AG10803 (cell line): ENCODE data around the gene FAM222B.
A peak's percentile ranks its signal among the peaks of the same experiment; 100 is the strongest.

ENCODE experiments used
- DNase-seq: peaks from one replicate; pipeline ENCODE4 v3.0.0; 2010; ENCODE audit warnings: low read depth
- H3K4me3 ChIP-seq: 2 replicates; pipeline ENCODE4 v1.5.1; 2011; ENCODE audit warnings: mild to moderate bottlenecking, low read length, control low read depth
- TF ChIP-seq, protein P1 (sequence below): conservative IDR thresholded peaks from 2 replicates; pipeline ENCODE4 v1.5.1; 2011; ENCODE audit warnings: mild to moderate bottlenecking, low read length, control low read depth, inconsistent platforms

FAM222B gene

DNA sequence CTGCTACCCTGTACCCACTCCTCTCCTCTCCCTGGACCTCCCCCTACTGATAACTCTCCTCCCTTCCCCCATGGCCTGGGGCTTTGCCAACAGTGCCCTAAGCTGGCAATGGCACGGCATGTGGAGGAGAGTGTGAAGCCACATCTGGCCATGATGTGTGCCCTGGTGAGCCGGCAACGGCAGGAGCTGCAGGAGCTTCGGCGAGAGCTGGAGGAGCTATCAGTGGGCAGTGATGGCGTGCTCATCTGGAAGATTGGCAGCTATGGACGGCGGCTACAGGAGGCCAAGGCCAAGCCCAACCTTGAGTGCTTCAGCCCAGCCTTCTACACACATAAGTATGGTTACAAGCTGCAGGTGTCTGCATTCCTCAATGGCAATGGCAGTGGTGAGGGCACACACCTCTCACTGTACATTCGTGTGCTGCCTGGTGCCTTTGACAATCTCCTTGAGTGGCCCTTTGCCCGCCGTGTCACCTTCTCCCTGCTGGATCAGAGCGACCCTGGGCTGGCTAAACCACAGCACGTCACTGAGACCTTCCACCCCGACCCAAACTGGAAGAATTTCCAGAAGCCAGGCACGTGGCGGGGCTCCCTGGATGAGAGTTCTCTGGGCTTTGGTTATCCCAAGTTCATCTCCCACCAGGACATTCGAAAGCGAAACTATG, 93.6 kb downstream of the FAM222B start:
- DNase-seq, result no peak
- H3K4me3 ChIP-seq, result no peak overlapping the region
- TF ChIP-seq, protein P1, sequence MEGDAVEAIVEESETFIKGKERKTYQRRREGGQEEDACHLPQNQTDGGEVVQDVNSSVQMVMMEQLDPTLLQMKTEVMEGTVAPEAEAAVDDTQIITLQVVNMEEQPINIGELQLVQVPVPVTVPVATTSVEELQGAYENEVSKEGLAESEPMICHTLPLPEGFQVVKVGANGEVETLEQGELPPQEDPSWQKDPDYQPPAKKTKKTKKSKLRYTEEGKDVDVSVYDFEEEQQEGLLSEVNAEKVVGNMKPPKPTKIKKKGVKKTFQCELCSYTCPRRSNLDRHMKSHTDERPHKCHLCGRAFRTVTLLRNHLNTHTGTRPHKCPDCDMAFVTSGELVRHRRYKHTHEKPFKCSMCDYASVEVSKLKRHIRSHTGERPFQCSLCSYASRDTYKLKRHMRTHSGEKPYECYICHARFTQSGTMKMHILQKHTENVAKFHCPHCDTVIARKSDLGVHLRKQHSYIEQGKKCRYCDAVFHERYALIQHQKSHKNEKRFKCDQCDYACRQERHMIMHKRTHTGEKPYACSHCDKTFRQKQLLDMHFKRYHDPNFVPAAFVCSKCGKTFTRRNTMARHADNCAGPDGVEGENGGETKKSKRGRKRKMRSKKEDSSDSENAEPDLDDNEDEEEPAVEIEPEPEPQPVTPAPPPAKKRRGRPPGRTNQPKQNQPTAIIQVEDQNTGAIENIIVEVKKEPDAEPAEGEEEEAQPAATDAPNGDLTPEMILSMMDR, result no peak

DNA sequence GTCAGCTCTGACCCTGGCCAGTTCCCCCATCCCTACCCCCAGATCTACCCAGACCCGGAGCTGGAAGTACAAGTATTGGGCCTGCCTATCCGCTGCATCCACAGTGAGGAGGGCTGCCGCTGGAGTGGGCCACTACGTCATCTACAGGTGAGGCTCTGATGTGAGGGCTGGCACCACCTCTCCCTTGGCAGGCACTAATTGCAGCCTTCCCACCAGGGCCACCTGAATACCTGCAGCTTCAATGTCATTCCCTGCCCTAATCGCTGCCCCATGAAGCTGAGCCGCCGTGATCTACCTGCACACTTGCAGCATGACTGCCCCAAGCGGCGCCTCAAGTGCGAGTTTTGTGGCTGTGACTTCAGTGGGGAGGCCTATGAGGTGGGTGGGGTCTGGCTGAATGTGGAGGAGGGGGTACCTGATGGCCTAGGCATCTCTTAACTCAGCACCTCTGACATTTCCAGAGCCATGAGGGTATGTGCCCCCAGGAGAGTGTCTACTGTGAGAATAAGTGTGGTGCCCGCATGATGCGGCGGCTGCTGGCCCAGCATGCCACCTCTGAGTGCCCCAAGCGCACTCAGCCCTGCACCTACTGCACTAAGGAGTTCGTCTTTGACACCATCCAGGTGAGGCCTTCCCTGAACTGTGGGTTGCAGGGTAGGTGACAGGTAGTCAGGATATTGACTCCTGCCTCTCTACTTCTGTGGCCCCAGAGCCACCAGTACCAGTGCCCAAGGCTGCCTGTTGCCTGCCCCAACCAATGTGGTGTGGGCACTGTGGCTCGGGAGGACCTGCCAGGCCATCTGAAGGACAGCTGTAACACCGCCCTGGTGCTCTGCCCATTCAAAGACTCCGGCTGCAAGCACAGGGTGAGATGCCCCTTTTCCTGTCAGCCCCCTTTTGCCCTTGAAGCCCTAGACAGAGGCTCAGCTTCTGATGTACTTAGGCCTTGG, 94.5 kb downstream of the FAM222B start:
- no peak for DNase-seq
- H3K4me3 ChIP-seq, result no peak overlapping the region
- TF ChIP-seq, protein P1, result no peak

DNA sequence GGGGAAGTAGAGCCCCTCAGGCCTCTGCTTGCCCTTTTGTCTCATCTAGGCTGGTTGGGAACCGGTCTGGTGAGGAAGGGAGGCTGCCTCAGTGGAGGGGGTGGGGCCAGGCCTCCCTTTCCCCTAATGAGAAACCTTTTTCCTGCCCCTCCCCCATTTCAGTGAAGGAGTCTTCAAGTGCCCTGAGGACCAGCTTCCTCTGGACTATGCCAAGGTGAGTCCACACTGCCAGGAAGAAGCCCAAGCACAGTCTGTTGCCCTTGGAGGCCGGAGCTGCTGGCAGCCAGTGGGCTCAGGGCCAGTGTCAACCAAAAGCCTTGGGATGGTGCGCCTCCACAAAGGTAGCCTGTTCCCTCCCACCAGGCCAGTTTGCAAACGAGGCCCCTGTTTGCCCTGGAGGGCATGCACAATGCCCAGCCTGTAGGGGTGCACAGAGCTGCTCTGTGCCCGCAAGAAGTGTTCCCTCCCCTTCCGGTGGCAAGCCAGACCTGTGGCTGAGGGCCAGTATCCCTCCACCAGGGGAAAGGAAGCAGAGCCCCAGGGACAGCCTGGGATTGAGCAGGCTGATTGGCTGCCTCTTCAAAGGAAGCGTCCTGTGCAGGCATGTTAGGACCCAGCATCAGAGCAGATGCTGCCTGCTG, 95.4 kb downstream of the FAM222B start:
- H3K4me3 ChIP-seq, result no peak overlapping the region
- no peak for DNase-seq
- TF ChIP-seq, protein P1, result no peak

DNA sequence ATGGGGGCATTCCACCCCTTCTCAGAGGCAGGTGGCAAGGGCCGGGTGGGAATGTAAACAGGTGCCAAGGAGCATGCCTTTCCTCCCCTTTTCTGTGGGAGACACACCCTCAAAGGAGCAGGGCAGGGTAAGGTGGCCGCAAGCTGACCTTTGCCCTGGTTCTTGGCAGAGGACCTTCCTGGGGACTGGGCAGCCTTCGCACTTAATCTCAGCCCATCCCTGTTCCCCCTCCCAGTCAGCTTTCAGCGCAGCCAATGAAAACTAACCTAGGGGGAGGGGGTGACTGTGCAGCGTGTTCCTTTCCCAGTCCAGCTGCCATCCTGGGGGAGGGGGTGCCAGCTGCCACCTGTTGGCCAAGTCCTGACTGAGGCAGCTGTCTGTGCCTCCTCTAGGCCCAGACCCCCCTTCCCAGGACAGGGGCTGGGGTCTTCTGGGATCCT, 96.0 kb downstream of the FAM222B start:
- no peak for DNase-seq
- TF ChIP-seq, protein P1, result no peak
- peak overlapping the region; percentile 88 for H3K4me3 ChIP-seq

DNA sequence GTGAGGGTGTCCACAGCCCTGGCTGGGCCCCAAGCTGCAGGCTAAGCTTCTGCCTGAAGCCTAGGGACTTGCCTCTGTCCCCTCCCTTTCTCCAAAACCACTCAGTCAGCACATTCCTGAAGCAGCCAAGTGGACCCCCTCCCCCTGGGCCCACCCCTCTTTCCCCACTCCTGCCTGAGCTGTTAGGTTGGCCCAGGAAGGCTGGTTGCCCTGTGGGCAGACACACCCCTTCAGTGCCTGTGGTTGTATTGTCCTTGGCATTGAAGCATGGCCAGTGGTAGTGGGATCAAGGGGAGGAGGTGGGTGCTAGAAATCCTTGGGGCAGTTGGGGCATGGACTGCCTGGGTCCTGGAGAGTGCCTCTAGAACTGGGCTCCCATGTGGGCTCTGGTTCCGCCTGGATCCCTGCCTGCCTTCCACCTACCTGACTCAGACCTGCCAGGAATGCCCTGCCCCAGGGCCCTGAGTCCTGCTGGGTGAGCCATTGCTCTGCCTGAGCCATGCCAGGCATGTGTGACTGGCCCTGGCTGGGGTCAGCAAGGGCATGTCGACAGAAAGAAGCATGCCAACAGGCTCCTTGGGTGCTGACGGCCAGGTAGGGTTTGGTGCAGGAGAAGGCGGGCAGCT, 96.7 kb downstream of the FAM222B start:
- H3K4me3 ChIP-seq, result peak overlapping the region; percentile 88
- DNase-seq, result no peak
- TF ChIP-seq, protein P1, result no peak

DNA sequence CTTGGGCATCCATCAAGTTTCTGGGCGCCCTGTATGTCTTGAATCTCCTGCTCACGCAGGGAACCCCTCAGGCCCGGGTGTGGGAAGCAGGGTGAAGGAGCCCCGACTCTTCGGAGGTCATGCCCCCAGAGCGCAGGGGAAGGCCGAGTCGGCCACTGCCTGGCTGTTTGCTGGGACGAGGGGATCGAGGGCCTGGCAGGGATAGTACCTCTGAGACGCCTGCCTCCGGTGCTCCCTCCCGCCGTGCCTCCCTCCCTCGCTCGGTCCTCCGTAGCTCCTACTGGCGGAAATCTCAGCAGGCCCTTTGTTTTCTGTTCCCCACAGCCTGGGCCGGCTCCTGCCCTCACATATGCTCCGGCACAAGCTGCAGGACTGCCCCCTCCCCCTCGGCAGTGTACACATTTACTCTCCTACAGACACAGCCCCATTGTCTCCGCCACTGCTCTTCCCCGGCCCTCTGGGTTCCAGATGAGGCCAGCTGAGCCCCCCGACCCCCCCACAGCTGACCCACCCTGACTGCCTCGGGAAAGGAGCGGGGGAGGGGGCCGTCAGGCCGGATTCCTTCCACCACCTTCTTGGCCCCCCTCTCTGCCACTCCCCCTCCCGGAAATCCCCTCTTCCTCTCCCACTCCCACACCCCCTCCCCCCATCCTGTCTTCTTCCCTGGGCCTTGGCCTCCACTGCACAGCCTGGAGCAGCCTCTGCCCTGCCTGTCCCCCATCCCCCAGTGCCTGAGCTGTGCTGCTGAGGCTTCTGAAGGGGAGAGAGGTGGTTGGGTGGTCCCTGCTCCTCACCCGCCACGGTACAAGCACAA, 97.4 kb downstream of the FAM222B start:
- TF ChIP-seq, protein P1, result 0 out of 2 replicates have a peak, but pooled peaks have one; percentile 2
- DNase-seq, result peak; percentile 52
- peak overlapping the region; percentile 88 for H3K4me3 ChIP-seq
